Measurements from ENCODE around the gene LAMA3. TPM values are rescaled to one million over a fixed set of nuclear protein-coding genes. Genes with fewer than 3 reads are reported as not detected.

LAMA3 gene
- total and polyA plus RNA-seq, 2 donors (not counting 3 experiments of a cell fraction or from before 2014, with no cell fraction given) = 2.6 to 12.3 TPM

DNA sequence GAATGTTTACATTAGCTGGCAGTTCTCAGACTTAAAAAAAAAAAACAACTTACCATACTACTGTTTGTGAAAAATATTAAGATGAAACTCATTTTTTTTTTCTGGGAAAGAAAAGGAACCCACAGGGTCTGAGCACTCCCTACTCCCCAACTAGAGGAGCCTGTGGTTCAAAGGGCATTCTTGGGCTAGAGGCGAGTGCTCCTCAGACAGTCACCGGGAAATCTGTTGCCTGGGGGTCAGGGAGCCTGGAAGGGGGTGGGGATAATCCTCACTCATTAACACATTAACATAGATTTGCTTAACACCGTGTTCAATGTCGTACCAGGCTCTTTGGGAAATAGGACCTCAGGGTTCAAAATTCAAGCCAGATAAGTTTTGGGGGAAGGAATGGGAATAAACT, 57.6 kb downstream of the LAMA3 start:
- H3K27ac ChIP-seq (ENCODE audit: insufficient read depth, low read depth, low read length) = no peak overlapping the region
- BruUV-seq (replicated peaks) = no TSS peak
- CTCF ChIA-PET = no interaction called here
- intact Hi-C loops (cut with micrococcal nuclease) (no loop called here), dilution Hi-C loops (cut with MboI; ENCODE audit: extremely low pct_ligation_motif_present, low sequenced_read_pairs) (no loop called here)
- no peaks in the 10 kb centered on the region for H3K4me1 ChIP-seq (ENCODE audit: control insufficient read depth, extremely low read depth, insufficient read depth, low read length)
- DNase-seq (ENCODE audit: low read depth, low spot score) (no peak), FAIRE-seq (no peak)
- H3K4me2 ChIP-seq (ENCODE audit: insufficient read depth, low read length) = no peak overlapping the region
- no peaks in the 10 kb centered on the region for H3K79me2 ChIP-seq (ENCODE audit: control insufficient read depth, insufficient read depth, low read length)
- H4K20me1 ChIP-seq (replicated peaks; ENCODE audit: control insufficient read depth, extremely low read depth, insufficient read depth, low read length) = no peaks in the 10 kb centered on the region
- H2AFZ ChIP-seq (ENCODE audit: low read depth, low read length) = no peak overlapping the region
- no peaks in the 10 kb centered on the region for H3K36me3 ChIP-seq (ENCODE audit: control insufficient read depth in 2 of 2, extremely low read depth in 1 of 2, insufficient read depth in 2 of 2, low read length in 2 of 2)
- POLR2A ChIA-PET = no interaction called here
- no peak overlapping the region for H3K4me3 ChIP-seq (replicated peaks in 1 of 3; ENCODE audit: insufficient read depth in 1 of 3, low read depth in 1 of 3, low read length in 3 of 3)
- H3K9ac ChIP-seq (replicated peaks; ENCODE audit: extremely low read depth, insufficient read depth, low read length) = no peak overlapping the region
- no peaks in the 10 kb centered on the region for H3K27me3 ChIP-seq (ENCODE audit: control insufficient read depth in 2 of 2, insufficient read depth in 2 of 2, low read length in 2 of 2)
- H3K9me1 ChIP-seq (replicated peaks; ENCODE audit: control insufficient read depth, extremely low read depth, insufficient read depth, low read length) = no peaks in the 10 kb centered on the region
- H3K9me3 ChIP-seq (replicated peaks; ENCODE audit: control insufficient read depth, insufficient read depth, low read length) = no peaks in the 10 kb centered on the region
- TF ChIP-seq MYC (IDR thresholded peaks at IDR 0.05; ENCODE audit: low read depth, low read length) (no peak), POLR2AphosphoS5 (IDR thresholded peaks at IDR 0.05; ENCODE audit: insufficient read depth, low read depth, low read length) (no peak), JUN (IDR thresholded peaks at IDR 0.05; ENCODE audit: borderline replicate concordance, insufficient read depth, insufficient read length, low read depth) (no peak), POLR2A (IDR thresholded peaks at IDR 0.05; ENCODE audit: low read depth, low read length) (no peak), EZH2 (IDR thresholded peaks at IDR 0.05; ENCODE audit: borderline replicate concordance, low read depth, low read length, severe bottlenecking) (no peak), GATA2 (IDR thresholded peaks at IDR 0.05; ENCODE audit: insufficient read depth, insufficient read length, low read depth, low read length) (no peak), FOS (IDR thresholded peaks at IDR 0.05; ENCODE audit: borderline replicate concordance, insufficient read depth, low read length) (no peak)
- TF ChIP-seq, protein P1, sequence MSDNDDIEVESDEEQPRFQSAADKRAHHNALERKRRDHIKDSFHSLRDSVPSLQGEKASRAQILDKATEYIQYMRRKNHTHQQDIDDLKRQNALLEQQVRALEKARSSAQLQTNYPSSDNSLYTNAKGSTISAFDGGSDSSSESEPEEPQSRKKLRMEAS (IDR thresholded peaks at IDR 0.05; ENCODE audit: insufficient read depth, insufficient read length) = no peak
- TF ChIP-seq, protein P2, sequence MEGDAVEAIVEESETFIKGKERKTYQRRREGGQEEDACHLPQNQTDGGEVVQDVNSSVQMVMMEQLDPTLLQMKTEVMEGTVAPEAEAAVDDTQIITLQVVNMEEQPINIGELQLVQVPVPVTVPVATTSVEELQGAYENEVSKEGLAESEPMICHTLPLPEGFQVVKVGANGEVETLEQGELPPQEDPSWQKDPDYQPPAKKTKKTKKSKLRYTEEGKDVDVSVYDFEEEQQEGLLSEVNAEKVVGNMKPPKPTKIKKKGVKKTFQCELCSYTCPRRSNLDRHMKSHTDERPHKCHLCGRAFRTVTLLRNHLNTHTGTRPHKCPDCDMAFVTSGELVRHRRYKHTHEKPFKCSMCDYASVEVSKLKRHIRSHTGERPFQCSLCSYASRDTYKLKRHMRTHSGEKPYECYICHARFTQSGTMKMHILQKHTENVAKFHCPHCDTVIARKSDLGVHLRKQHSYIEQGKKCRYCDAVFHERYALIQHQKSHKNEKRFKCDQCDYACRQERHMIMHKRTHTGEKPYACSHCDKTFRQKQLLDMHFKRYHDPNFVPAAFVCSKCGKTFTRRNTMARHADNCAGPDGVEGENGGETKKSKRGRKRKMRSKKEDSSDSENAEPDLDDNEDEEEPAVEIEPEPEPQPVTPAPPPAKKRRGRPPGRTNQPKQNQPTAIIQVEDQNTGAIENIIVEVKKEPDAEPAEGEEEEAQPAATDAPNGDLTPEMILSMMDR (IDR thresholded peaks at IDR 0.05; ENCODE audit: extremely low read depth in 1 of 2, insufficient read depth in 1 of 2, low read depth in 1 of 2, low read length in 2 of 2) = no peak

Data from endothelial cell of umbilical vein (primary cell).